22Rv1 (cell line): ENCODE measurements around the gene TAOK2.

ENCODE experiments used
- ZFX ChIP-seq: fragments of 450-650 bp; IDR thresholded peaks from 2 replicates; pipeline ENCODE4 v1.6.1; 2017; ENCODE audit warnings: antibody characterized with exemption, borderline replicate concordance
- TF ChIP-seq, protein P1 (sequence below): fragments of 450-650 bp; IDR thresholded peaks from 2 replicates; pipeline ENCODE4 v1.5.1; 2017; ENCODE audit warnings: mild to moderate bottlenecking

DNA sequence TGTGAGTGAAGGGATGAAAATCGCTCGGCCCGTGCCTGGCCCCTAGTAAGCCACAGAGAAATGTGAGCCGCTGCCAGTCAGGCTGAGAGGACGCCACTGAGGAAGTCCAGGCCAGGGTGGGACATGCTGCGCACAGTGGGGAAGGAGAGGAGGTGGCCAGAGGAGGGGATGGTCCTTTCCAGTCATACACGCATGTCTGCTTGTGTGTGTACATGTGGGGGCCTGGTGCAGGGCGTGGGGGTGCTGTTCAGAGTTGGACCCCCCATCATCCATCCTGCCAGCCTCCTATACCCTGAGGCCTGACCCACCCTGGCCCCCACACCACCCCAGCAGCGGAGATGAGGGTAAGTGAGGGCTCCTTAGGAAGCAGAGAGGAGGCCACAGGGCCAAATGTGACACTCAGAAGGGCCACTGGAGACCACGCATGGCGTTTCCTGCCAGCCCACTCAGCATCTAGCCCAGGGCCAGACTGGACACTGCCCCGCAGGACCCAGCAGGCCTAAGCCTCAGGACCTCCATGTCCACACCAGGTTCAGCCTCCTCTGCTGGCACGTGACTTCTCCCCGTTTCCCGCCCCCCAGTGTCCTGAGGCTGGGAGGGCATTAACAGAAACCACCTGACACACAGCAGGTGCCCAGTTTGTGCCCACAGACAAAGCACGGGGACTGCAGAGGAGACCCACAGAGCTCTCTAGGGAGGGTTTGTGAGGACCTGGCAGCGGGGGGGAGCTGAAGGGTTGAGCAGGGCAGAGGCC lies 30.2 kb downstream of the TAOK2 start:
- TF ChIP-seq, protein P1, sequence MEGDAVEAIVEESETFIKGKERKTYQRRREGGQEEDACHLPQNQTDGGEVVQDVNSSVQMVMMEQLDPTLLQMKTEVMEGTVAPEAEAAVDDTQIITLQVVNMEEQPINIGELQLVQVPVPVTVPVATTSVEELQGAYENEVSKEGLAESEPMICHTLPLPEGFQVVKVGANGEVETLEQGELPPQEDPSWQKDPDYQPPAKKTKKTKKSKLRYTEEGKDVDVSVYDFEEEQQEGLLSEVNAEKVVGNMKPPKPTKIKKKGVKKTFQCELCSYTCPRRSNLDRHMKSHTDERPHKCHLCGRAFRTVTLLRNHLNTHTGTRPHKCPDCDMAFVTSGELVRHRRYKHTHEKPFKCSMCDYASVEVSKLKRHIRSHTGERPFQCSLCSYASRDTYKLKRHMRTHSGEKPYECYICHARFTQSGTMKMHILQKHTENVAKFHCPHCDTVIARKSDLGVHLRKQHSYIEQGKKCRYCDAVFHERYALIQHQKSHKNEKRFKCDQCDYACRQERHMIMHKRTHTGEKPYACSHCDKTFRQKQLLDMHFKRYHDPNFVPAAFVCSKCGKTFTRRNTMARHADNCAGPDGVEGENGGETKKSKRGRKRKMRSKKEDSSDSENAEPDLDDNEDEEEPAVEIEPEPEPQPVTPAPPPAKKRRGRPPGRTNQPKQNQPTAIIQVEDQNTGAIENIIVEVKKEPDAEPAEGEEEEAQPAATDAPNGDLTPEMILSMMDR: no peak
- TF ChIP-seq ZFX: no peak
